H1 (cell line): ENCODE measurements around the gene SH3BP2. TPM values are rescaled to one million over a fixed set of nuclear protein-coding genes. Genes with fewer than 3 reads are reported as not detected.

ENCODE experiments used
- SP1 ChIP-seq: IDR thresholded peaks from 2 replicates; pipeline ENCODE4 v1.6.1; 2011; ENCODE audit warnings: low read depth, low read length
- polyA plus RNA-seq, 7 experiments: library from polyadenylated mRNA; depleted of rRNA in 3 of 7; stranded (reverse) in 5 of 7; unstranded in 2 of 7; fragments of >200 nt in 5 of 7; fragments of 200-250 nt in 2 of 7; gene quantifications; 1 replicate in 5 of 7; 2 replicates in 1 of 7; 4 replicates in 1 of 7; pipeline versions ENCODE4 v1.2.1 to v1.2.3, GENCODE V29; 2011 to 2013; ENCODE audit warnings: missing spikeins in 2 of 7, mixed read lengths in 2 of 7
- total RNA-seq: library from RNA; stranded (reverse); fragmentation: NEBNext Ultra II Directional; extraction: Animal tissue kit (Norgen Biotek cat#: 25700); gene quantifications from 2 replicates; pipeline ENCODE4 v1.2.1, GENCODE V29; 2021

SH3BP2 gene
- total and polyA plus RNA-seq, 2 of the 8 experiments (the other 6 are each of a cell fraction or from before 2014, with no cell fraction given) = 27.4 to 31.4 TPM

- no peak for TF ChIP-seq SP1
Measured at GRCh38 chr4:2867758-2868491, 75.0 kb downstream of the SH3BP2 start (continued).
